ENCODE measurements around the gene TMEM167A.

TMEM167A gene

DNA sequence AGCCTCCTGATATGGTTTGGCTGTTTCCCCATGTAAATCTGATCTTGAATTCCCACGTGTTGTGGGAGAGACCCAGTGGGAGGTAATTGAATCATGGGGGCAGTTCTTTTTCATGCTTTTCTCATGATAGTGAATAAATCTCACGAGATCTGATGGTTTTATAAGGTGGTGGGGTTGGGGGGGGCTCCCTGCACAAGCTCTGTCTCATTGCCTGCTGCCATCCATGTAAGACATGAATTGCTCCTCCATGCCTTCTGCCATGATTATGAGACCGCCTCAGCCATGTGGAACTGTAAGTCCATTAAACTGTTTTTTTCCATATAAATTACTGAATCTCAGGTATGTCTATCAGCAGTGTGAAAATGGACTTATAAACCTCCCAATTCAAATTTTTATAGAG lies 13.0 kb upstream of the TMEM167A start:
- no peak for DNase-seq
- Histone ChIP-seq H3K27me3 (replicated peaks) (no peaks in the 10 kb centered on the region), H3K27ac (no peak overlapping the region), H3K36me3 (replicated peaks) (no peaks in the 10 kb centered on the region), H3K4me3 (ENCODE audit: low read depth, low read length) (no peak overlapping the region)
- in situ Hi-C loops (cut with HindIII; ENCODE audit: low pct_ligation_motif_present, low sequenced_read_pairs): no loop called here
- TF ChIP-seq, protein P1, sequence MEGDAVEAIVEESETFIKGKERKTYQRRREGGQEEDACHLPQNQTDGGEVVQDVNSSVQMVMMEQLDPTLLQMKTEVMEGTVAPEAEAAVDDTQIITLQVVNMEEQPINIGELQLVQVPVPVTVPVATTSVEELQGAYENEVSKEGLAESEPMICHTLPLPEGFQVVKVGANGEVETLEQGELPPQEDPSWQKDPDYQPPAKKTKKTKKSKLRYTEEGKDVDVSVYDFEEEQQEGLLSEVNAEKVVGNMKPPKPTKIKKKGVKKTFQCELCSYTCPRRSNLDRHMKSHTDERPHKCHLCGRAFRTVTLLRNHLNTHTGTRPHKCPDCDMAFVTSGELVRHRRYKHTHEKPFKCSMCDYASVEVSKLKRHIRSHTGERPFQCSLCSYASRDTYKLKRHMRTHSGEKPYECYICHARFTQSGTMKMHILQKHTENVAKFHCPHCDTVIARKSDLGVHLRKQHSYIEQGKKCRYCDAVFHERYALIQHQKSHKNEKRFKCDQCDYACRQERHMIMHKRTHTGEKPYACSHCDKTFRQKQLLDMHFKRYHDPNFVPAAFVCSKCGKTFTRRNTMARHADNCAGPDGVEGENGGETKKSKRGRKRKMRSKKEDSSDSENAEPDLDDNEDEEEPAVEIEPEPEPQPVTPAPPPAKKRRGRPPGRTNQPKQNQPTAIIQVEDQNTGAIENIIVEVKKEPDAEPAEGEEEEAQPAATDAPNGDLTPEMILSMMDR (IDR thresholded peaks at IDR 0.05; ENCODE audit: low read depth, low read length, missing control alignments): no peak

DNA sequence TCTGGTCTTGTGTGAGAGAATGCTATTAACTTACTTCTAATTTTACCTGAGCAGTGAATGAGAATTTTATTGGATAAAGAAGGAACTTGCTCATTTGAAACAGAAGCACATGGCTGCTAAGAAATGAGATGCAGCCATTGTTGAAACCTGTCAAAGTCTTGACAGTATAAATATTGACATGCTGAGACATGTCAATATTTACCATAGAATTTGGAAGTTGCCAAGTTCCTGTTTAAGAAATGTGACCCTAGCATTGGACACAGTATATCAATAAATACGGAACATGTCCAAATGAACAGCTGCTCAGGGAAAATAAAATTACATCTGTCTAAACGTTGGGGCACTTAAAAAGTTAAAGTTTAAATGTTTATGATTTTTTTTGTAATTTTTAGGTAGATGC lies 7.9 kb upstream of the TMEM167A start:
- no peak for DNase-seq
- Histone ChIP-seq H3K4me3 (ENCODE audit: low read depth, low read length) (no peak overlapping the region), H3K36me3 (replicated peaks) (no peaks in the 10 kb centered on the region), H3K27me3 (replicated peaks) (no peaks in the 10 kb centered on the region), H3K27ac (no peak overlapping the region)
- in situ Hi-C loops (cut with HindIII; ENCODE audit: low pct_ligation_motif_present, low sequenced_read_pairs): no loop called here
- TF ChIP-seq, protein P1 (IDR thresholded peaks at IDR 0.05; ENCODE audit: low read depth, low read length, missing control alignments): no peak

DNA sequence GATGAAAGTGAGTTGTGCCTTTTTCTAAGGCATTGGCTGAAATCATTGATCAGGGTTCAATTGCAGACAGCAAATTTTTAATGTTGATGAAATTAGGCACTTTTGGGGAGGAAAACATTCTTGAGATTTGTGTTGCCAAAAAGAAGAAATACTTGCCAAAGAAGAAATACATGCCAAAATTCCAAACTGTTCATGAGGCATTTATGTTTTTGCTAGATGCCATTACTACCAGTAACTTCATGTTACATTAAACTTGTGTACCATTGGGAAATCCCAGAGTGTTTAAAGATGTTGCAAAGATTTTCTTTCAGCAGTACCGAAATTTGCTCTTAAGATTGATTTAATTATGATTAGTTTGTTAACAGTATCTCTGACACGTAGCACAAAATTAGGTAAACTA lies 7.1 kb upstream of the TMEM167A start:
- H3K27ac ChIP-seq: no peak overlapping the region
- H3K4me3 ChIP-seq (ENCODE audit: low read depth, low read length): no peak overlapping the region
- DNase-seq: no peak
- in situ Hi-C loops (cut with HindIII; ENCODE audit: low pct_ligation_motif_present, low sequenced_read_pairs): no loop called here
- H3K36me3 ChIP-seq (replicated peaks): no peaks in the 10 kb centered on the region
- TF ChIP-seq, protein P1 (IDR thresholded peaks at IDR 0.05; ENCODE audit: low read depth, low read length, missing control alignments): no peak
- no peaks in the 10 kb centered on the region for H3K27me3 ChIP-seq (replicated peaks)

DNA sequence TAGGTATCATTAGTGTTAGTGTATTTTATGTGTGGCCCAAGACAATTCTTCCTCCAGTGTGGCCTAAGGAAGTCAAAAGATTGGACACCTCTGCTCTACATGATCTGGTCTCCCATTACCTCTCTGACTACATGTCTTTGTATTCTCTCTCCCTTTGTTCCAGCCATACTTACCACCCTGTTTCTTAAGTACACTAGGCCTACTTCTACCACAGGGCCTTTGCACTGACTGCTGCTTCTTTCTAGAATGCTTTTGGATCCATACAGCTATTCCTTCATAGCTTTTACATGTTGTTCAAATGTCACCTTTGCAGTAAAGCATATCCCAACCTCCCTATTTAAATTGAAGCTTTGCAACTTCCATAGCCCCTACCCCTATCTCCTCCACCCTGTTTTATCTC lies 5.6 kb upstream of the TMEM167A start:
- TF ChIP-seq, protein P1 (IDR thresholded peaks at IDR 0.05; ENCODE audit: low read depth, low read length, missing control alignments): no peak
- no peak overlapping the region for H3K4me3 ChIP-seq (ENCODE audit: low read depth, low read length)
- H3K27me3 ChIP-seq (replicated peaks): no peaks in the 10 kb centered on the region
- H3K27ac ChIP-seq: no peak overlapping the region
- DNase-seq: no peak
- in situ Hi-C loops (cut with HindIII; ENCODE audit: low pct_ligation_motif_present, low sequenced_read_pairs): no loop called here
- H3K36me3 ChIP-seq (replicated peaks): no peaks in the 10 kb centered on the region

DNA sequence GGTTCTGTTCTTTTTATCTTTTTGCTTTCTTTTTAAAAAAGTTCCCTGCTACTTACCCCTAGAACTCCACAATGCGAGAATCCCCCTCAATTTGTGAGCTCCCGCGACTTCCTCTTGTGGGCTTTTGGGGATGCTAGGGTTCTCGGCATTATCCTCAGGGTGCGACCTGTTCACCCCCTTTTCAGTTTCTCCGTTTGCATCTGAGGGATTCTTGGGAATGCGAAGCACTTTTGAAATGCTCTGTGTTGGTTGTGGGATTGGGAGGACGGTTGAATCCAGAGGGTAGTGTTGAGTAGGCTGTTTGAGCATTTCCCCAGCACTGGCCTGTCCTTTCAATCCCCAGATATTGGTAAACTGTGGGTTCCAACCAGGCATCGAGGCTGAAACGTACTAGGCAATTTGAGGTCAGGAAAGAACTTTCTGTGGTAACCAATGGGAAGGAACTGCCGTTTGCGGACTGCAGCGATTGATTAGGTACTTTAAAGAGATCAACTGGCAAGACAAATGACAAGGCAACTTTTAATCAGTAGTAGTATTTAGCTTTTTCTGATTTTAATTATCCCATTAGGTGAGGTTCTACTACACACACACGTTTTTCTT lies 568 bp upstream of the TMEM167A start:
- in situ Hi-C loops (cut with HindIII; ENCODE audit: low pct_ligation_motif_present, low sequenced_read_pairs): no loop called here
- DNase-seq: peak; percentile 11

More for the DNA sequence above, 568 bp upstream of the TMEM167A start:
- H3K4me3 ChIP-seq (ENCODE audit: low read depth, low read length): peak overlapping the region; percentile 68
- H3K27me3 ChIP-seq (replicated peaks): no peaks in the 10 kb centered on the region
- H3K36me3 ChIP-seq (replicated peaks): peaks cover 2% of the 10 kb centered on the region
- peak overlapping the region; percentile 78 for H3K27ac ChIP-seq
- TF ChIP-seq, protein P1 (IDR thresholded peaks at IDR 0.05; ENCODE audit: low read depth, low read length, missing control alignments): no peak
